Right renal pelvis (tissue), 4 donors: Measurements from ENCODE around the gene PRSS21. TPM values are rescaled to one million over a fixed set of nuclear protein-coding genes. Genes with fewer than 3 reads are reported as not detected.

ENCODE experiments used
- DNase-seq, 4 donors: peaks; one replicate each; pipeline ENCODE4 v3.0.0-alpha.2; 2013; ENCODE audit warnings: low read depth in 4 of 4, low spot score in 3 of 4, missing footprints in 1 of 4
- polyA plus RNA-seq, 4 donors: library from polyadenylated mRNA; unstranded; fragments of 120-200 nt; gene quantifications; one replicate each; pipeline ENCODE4 v1.2.1, GENCODE V29; 2013; ENCODE audit not compliant: insufficient read length in 4 of 4

Gene PRSS21
- polyA plus RNA-seq, 4 donors = 0.13 to 0.33 (median 0.20) TPM; not detected in 1

GRCh38 chr16:2779151-2779920, 37.7 kb upstream of the PRSS21 start:
- no peak for DNase-seq

- DNase-seq = no peak
Measured at GRCh38 chr16:2779978-2780898, 36.8 kb upstream of the PRSS21 start.

GRCh38 chr16:2782583-2783351, 34.3 kb upstream of the PRSS21 start:
- DNase-seq = no peak

- DNase-seq = no peak
Measured at GRCh38 chr16:2783581-2784357, 33.3 kb upstream of the PRSS21 start.

- no peak for DNase-seq
Measured at GRCh38 chr16:2784358-2785100, 32.5 kb upstream of the PRSS21 start.

GRCh38 chr16:2785101-2785991, 31.7 kb upstream of the PRSS21 start:
- DNase-seq = no peak

- DNase-seq = no peak
Measured at GRCh38 chr16:2786061-2786825, 30.8 kb upstream of the PRSS21 start.

- no peak for DNase-seq
Measured at GRCh38 chr16:2786826-2787151, 30.2 kb upstream of the PRSS21 start.

- no peak for DNase-seq
Measured at GRCh38 chr16:2787406-2787805, 29.6 kb upstream of the PRSS21 start, which contains the start of gene PRSS33. Gene PRSS33, minus strand, starts transcription at chr16:2787560. Its CDS starts 1,013 bp downstream, at chr16:2786547.

GRCh38 chr16:2787961-2788360, 29.1 kb upstream of the PRSS21 start:
- DNase-seq = no peak

GRCh38 chr16:2790631-2791030, 26.4 kb upstream of the PRSS21 start:
- no peak for DNase-seq

GRCh38 chr16:2791174-2791573, 25.9 kb upstream of the PRSS21 start:
- DNase-seq = no peak

- no peak for DNase-seq
Measured at GRCh38 chr16:2792940-2793339, 24.1 kb upstream of the PRSS21 start.

- DNase-seq = no peak
Measured at GRCh38 chr16:2795395-2796143, 21.5 kb upstream of the PRSS21 start.

- no peak for DNase-seq
Measured at GRCh38 chr16:2798723-2799204, 18.3 kb upstream of the PRSS21 start.

GRCh38 chr16:2799205-2799858, 17.7 kb upstream of the PRSS21 start:
- no peak for DNase-seq
